HEK293T (cell line): ENCODE measurements around the gene FRMD4B.

Experiments used
- BHLHE40 ChIP-seq: fragments of 450-650 bp; IDR thresholded peaks from 2 replicates; pipeline ENCODE4 v1.6.1; 2016; ENCODE audit warnings: mild to moderate bottlenecking, moderate library complexity, borderline replicate concordance
- CTBP1 ChIP-seq: fragments of 450-650 bp; IDR thresholded peaks from 2 replicates; pipeline ENCODE4 v1.6.1; 2016; ENCODE audit warnings: borderline replicate concordance
- ELF4 ChIP-seq: fragments of 450-650 bp; IDR thresholded peaks from 2 replicates; pipeline ENCODE4 v1.6.1; 2017; ENCODE audit warnings: antibody characterized with exemption
- FOXA1 ChIP-seq: fragments of 450-650 bp; IDR thresholded peaks from 2 replicates; pipeline ENCODE4 v1.6.1; 2016; ENCODE audit warnings: mild to moderate bottlenecking
- FOXK2 ChIP-seq: fragments of 450-650 bp; IDR thresholded peaks from 2 replicates; pipeline ENCODE4 v1.6.1; 2016; ENCODE audit warnings: mild to moderate bottlenecking
- FOXM1 ChIP-seq: fragments of 450-650 bp; IDR thresholded peaks from 2 replicates; pipeline ENCODE4 v1.6.1; 2017; ENCODE audit warnings: mild to moderate bottlenecking, borderline replicate concordance
- L3MBTL2 ChIP-seq: fragments of 450-650 bp; conservative IDR thresholded peaks from 2 replicates; pipeline ENCODE4 v1.6.1; 2016; ENCODE audit warnings: mild to moderate bottlenecking
- LEF1 ChIP-seq: fragments of 450-650 bp; IDR thresholded peaks from 2 replicates; pipeline ENCODE4 v1.6.1; 2017; ENCODE audit warnings: mild to moderate bottlenecking, borderline replicate concordance
- NFRKB ChIP-seq: fragments of 450-650 bp; IDR thresholded peaks from 2 replicates; pipeline ENCODE4 v1.6.1; 2016; ENCODE audit warnings: mild to moderate bottlenecking, moderate library complexity
- PKNOX1 ChIP-seq: fragments of 450-650 bp; IDR thresholded peaks from 2 replicates; pipeline ENCODE4 v1.6.1; 2016
- SP1 ChIP-seq: fragments of 450-650 bp; IDR thresholded peaks from 2 replicates; pipeline ENCODE4 v1.6.1; 2017
- SUZ12 ChIP-seq: fragments of 450-650 bp; IDR thresholded peaks from 2 replicates; pipeline ENCODE4 v1.6.1; 2016; ENCODE audit warnings: mild to moderate bottlenecking
- TARDBP ChIP-seq: fragments of 450-650 bp; IDR thresholded peaks from 2 replicates; pipeline ENCODE4 v1.6.1; 2016
- ZNF384 ChIP-seq: fragments of 450-650 bp; IDR thresholded peaks from 2 replicates; pipeline ENCODE4 v1.6.1; 2016

GRCh38 chr3:69300296-69300695, 85.6 kb downstream of the FRMD4B start:
- TF ChIP-seq SP1 (no peak), BHLHE40 (no peak), FOXA1 (no peak), FOXK2 (no peak), L3MBTL2 (no peak), FOXM1 (no peak), NFRKB (no peak), PKNOX1 (no peak), ZNF384 (no peak), ELF4 (no peak), CTBP1 (no peak), LEF1 (no peak), SUZ12 (no peak), TARDBP (no peak)
